Uterus (tissue), 4 donors: Measurements from ENCODE around the gene CCDC54. TPM values are rescaled to one million over a fixed set of nuclear protein-coding genes. Genes with fewer than 3 reads are reported as not detected.

Experiments used
- DNase-seq, 2 donors: peaks; one replicate each; pipeline ENCODE4 v3.0.0-alpha.2; 2019 to 2020
- H3K27ac ChIP-seq, 2 donors: fragments of 200-600 bp; sonication (generic); 1 replicate in 1 of 2; 2 replicates in 1 of 2; pipeline ENCODE4 v1.5.1; 2016 to 2018
- H3K27me3 ChIP-seq, 2 donors: fragments of 200-600 bp; sonication (generic); one replicate each; pipeline ENCODE4 v1.5.1; 2018 to 2019; ENCODE audit warnings: control low read depth in 1 of 2
- H3K36me3 ChIP-seq, 2 donors: fragments of 200-600 bp; sonication (generic); one replicate each; pipeline ENCODE4 v1.5.1; 2019; ENCODE audit warnings: control low read depth in 1 of 2
- H3K4me1 ChIP-seq, 2 donors: fragments of 200-600 bp; sonication (generic); one replicate each; pipeline ENCODE4 v1.5.1; 2018 to 2019; ENCODE audit warnings: control low read depth in 1 of 2
- H3K4me3 ChIP-seq, 2 donors: fragments of 200-600 bp; sonication (generic); 1 replicate in 1 of 2; 2 replicates in 1 of 2; pipeline ENCODE4 v1.5.1; 2018 to 2019; ENCODE audit warnings: mild to moderate bottlenecking in 1 of 2
- H3K9me3 ChIP-seq, 2 donors: fragments of 200-600 bp; sonication (generic); one replicate each; pipeline ENCODE4 v1.5.1; 2019; ENCODE audit warnings: control low read depth in 1 of 2
- POLR2A ChIP-seq, 2 donors: fragments of 450-650 bp; IDR thresholded peaks; one replicate each; pipeline ENCODE4 v1.6.1; 2016; ENCODE audit warnings: antibody characterized with exemption in 2 of 2, mild to moderate bottlenecking in 1 of 2, moderate library complexity in 1 of 2
- intact Hi-C: fragments of 100-400 bp; cut with DNase I; formaldehyde crosslinking; loops from one replicate; pipeline ENCODE4 v1.15.1; 2023; ENCODE audit warnings: low total_unique reads
- total RNA-seq, 4 donors: library from RNA; depleted of rRNA in 3 of 4; stranded (reverse); fragments of >200 nt in 3 of 4; gene quantifications; one replicate each; pipeline versions ENCODE4 v1.1.0 to v1.2.4, GENCODE V29; 2014 to 2023
- TF ChIP-seq, protein P1 (sequence below), 4 experiments: fragments of 200-600 bp in 2 of 4; fragments of 450-650 bp in 2 of 4; sonication (generic) in 2 of 4; IDR thresholded peaks; one replicate each; pipeline ENCODE4 v1.5.1; 2016 to 2019; ENCODE audit warnings: antibody characterized with exemption in 4 of 4, mild to moderate bottlenecking in 2 of 4, moderate library complexity in 1 of 4
- donor health status: DM: yes; HTN: yes; CAD: no.

The CCDC54 gene
- total RNA-seq, 4 donors from 2014 or later, result not detected

- intact Hi-C loops, result no loop called here
- Histone ChIP-seq H3K36me3 (peaks cover 0 to 3% of the 10 kb centered on the region in 2 donors), H3K4me3 (no peak overlapping the region), H3K27me3 (no peaks in the 10 kb centered on the region), H3K4me1 (no peaks in the 10 kb centered on the region), H3K9me3 (no peaks in the 10 kb centered on the region), H3K27ac (no peak overlapping the region)
- no peak for DNase-seq
- TF ChIP-seq, protein P1, sequence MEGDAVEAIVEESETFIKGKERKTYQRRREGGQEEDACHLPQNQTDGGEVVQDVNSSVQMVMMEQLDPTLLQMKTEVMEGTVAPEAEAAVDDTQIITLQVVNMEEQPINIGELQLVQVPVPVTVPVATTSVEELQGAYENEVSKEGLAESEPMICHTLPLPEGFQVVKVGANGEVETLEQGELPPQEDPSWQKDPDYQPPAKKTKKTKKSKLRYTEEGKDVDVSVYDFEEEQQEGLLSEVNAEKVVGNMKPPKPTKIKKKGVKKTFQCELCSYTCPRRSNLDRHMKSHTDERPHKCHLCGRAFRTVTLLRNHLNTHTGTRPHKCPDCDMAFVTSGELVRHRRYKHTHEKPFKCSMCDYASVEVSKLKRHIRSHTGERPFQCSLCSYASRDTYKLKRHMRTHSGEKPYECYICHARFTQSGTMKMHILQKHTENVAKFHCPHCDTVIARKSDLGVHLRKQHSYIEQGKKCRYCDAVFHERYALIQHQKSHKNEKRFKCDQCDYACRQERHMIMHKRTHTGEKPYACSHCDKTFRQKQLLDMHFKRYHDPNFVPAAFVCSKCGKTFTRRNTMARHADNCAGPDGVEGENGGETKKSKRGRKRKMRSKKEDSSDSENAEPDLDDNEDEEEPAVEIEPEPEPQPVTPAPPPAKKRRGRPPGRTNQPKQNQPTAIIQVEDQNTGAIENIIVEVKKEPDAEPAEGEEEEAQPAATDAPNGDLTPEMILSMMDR (IDR thresholded peaks at IDR 0.05), result no peak
- no peak for TF ChIP-seq POLR2A (IDR thresholded peaks at IDR 0.05)
These were observed 24.1 kb downstream of the CCDC54 start for GRCh38 chr3:107401301-107401700.

- TF ChIP-seq, protein P1 (IDR thresholded peaks at IDR 0.05), result no peak
- no peak for TF ChIP-seq POLR2A (IDR thresholded peaks at IDR 0.05)
- Histone ChIP-seq H3K27me3 (no peaks in the 10 kb centered on the region), H3K9me3 (no peaks in the 10 kb centered on the region), H3K36me3 (peaks cover 0 to 3% of the 10 kb centered on the region in 2 donors), H3K4me3 (no peak overlapping the region), H3K27ac (no peak overlapping the region), H3K4me1 (no peaks in the 10 kb centered on the region)
- intact Hi-C loops, result no loop called here
- no peak for DNase-seq
These were observed 25.0 kb downstream of the CCDC54 start for GRCh38 chr3:107402214-107402613.

DNA sequence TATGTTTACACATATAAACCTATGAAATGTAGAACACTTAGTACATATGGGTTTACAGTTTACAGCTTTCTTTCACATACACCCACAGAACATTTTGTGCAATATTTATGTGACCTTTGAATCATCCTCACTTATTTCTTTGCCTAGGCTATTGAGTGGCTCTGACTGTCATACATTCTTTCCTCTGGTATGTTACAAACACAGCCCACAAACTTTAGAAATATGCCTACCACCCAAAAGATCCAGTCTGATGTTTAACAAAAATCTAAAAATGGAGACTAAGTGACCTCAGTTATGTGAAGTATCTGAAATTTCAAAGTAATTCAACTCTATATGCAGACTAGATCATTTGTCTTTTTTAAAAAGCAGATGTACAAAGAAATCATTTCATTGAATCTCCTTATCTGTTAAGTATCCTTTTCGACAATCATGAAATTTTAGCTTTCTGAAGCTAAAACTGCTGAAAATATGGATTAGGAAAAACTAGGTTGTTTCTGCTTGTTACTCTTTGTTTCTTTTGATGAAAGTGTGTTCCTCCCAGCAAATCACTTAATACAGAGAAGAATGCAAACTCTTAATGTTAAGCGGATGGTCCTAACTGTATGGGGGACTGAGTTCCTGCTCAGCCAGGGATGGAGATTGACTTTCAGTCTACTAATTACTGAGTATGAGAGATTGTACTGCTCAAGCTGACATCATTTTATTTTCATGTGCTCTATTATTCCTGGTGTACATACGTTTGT, 27.7 kb downstream of the CCDC54 start:
- Histone ChIP-seq H3K36me3 (peaks cover 0 to 3% of the 10 kb centered on the region in 2 donors), H3K27me3 (no peaks in the 10 kb centered on the region), H3K4me1 (no peaks in the 10 kb centered on the region), H3K9me3 (no peaks in the 10 kb centered on the region), H3K27ac (no peak overlapping the region), H3K4me3 (no peak overlapping the region)
- intact Hi-C loops, result no loop called here
- no peak for TF ChIP-seq POLR2A (IDR thresholded peaks at IDR 0.05)
- TF ChIP-seq, protein P1 (IDR thresholded peaks at IDR 0.05), result no peak
- no peak for DNase-seq

DNA sequence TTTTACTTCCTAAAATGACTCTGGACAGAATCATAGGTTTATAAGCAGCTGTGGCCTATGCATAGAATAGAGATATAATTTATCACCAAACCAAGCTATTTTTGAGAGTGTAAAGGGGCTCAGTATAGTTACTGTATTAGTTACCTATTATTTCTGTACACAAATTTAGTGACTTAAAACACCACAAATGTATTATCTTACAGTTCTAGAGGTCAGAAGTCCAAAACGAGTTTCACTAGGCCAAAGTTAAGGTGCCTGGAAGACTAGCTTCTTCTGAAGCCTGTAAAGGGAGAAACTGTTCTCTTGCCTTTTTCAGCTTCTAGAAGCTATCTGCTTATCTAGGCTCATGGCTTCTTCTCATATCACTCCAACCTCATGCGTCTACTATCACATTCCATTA, 30.1 kb downstream of the CCDC54 start:
- no peak for DNase-seq
- H3K27me3 ChIP-seq, result no peaks in the 10 kb centered on the region
- no peaks in the 10 kb centered on the region for H3K4me1 ChIP-seq
- H3K36me3 ChIP-seq, result peaks cover 0 to 3% of the 10 kb centered on the region in 2 donors
- TF ChIP-seq, protein P1 (IDR thresholded peaks at IDR 0.05), result no peak
- no peak overlapping the region for H3K4me3 ChIP-seq
- no peaks in the 10 kb centered on the region for H3K9me3 ChIP-seq
- no peak overlapping the region for H3K27ac ChIP-seq
- intact Hi-C loops, result no loop called here

DNA sequence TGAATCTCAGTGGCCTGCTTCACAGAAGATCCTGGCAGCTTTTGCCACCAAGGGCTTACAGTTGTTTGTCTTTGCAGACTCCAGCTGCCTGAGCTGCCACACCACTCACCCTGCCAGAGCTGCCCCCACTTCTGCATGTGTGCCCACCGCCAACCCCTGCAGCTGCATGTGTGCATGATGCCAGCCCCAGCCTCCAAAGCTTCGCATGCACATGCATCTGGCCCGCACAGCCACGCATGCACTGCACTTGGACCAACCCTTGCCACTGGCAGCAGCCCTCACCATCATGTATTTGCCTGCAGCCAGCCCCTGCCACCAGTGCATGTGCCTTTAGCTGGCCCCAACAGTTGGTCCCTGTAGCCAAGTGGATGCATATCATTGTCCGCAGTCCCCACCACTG, 31.3 kb downstream of the CCDC54 start:
- peaks cover 0 to 3% of the 10 kb centered on the region in 2 donors for H3K36me3 ChIP-seq
- H3K27me3 ChIP-seq, result no peaks in the 10 kb centered on the region
- H3K27ac ChIP-seq, result no peak overlapping the region
- no peak overlapping the region for H3K4me3 ChIP-seq
- no peak for DNase-seq
- intact Hi-C loops, result no loop called here
- H3K9me3 ChIP-seq, result no peaks in the 10 kb centered on the region
- H3K4me1 ChIP-seq, result no peaks in the 10 kb centered on the region
- TF ChIP-seq, protein P1 (IDR thresholded peaks at IDR 0.05), result no peak
- no peak for TF ChIP-seq POLR2A (IDR thresholded peaks at IDR 0.05)
